GM12874 (cell line): Measurements from ENCODE around the gene WRNIP1.

Experiments used
- TF ChIP-seq, protein P1 (sequence below): IDR thresholded peaks from 2 replicates; pipeline ENCODE4 v1.5.1; 2011; ENCODE audit warnings: low read depth, mild to moderate bottlenecking, control low read depth, low read length, moderate library complexity; ENCODE audit not compliant: insufficient read depth

Gene WRNIP1

GRCh38 chr6:2806644-2807043 lies 41.5 kb downstream of the WRNIP1 start:
- TF ChIP-seq, protein P1, sequence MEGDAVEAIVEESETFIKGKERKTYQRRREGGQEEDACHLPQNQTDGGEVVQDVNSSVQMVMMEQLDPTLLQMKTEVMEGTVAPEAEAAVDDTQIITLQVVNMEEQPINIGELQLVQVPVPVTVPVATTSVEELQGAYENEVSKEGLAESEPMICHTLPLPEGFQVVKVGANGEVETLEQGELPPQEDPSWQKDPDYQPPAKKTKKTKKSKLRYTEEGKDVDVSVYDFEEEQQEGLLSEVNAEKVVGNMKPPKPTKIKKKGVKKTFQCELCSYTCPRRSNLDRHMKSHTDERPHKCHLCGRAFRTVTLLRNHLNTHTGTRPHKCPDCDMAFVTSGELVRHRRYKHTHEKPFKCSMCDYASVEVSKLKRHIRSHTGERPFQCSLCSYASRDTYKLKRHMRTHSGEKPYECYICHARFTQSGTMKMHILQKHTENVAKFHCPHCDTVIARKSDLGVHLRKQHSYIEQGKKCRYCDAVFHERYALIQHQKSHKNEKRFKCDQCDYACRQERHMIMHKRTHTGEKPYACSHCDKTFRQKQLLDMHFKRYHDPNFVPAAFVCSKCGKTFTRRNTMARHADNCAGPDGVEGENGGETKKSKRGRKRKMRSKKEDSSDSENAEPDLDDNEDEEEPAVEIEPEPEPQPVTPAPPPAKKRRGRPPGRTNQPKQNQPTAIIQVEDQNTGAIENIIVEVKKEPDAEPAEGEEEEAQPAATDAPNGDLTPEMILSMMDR = no peak

DNA sequence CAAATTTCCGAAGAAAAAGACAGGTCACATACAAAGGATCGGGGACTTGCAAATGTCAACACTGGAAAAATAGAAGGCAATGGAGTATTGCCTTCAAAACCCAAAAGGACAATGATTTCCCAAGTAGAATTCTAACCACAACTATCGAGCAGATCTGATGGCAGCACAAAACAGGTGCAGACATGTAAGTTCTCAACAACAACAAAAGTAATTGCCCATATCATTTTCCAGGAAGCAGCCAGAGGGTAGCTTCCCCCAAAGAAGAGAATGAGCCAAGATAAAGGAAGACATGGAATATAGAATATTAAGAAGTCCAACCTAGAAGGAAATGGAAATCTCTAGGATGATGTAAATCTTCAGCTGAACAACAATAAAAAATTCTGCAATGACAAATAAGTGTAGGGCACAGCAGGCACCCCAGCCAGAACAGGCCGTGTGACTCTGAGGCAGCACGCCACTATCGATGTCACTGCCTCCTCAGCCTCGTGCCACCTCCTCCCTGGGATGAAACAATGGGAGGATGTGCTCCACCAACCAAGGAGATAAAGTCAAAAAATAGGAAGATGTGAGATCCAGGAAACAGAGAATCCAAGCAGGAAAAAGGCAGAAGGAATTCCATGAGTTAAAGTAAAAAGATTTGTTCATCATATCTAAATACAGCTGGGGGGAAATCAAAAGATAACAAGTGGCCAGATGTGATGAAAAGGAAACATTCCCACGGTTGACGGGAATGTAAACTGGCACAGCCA lies 42.3 kb downstream of the WRNIP1 start:
- TF ChIP-seq, protein P1 = no peak

DNA sequence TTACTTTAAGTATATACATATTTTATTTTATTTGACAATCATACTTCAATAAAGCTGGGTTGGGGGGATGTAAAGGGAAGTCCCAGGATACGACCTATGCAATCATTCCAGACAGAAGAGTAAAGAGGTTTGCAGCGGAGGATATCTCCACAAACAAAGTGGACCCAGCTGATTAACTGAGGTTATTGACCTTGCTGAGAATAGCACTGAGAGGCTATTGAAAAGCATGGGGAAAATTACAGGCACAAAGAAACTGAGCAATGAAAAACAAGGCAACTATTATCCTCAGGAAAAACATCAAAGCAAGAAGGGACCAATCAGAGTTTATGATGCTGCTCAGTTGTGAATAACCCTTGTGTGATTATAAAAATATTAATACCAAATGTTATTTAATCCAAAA lies 43.8 kb downstream of the WRNIP1 start:
- TF ChIP-seq, protein P1 = no peak

GRCh38 chr6:2810092-2810671 lies 45.0 kb downstream of the WRNIP1 start:
- TF ChIP-seq, protein P1 = no peak

GRCh38 chr6:2812695-2813094 lies 47.5 kb downstream of the WRNIP1 start:
- TF ChIP-seq, protein P1 = no peak

GRCh38 chr6:2816158-2816557 lies 51.0 kb downstream of the WRNIP1 start:
- TF ChIP-seq, protein P1 = no peak

DNA sequence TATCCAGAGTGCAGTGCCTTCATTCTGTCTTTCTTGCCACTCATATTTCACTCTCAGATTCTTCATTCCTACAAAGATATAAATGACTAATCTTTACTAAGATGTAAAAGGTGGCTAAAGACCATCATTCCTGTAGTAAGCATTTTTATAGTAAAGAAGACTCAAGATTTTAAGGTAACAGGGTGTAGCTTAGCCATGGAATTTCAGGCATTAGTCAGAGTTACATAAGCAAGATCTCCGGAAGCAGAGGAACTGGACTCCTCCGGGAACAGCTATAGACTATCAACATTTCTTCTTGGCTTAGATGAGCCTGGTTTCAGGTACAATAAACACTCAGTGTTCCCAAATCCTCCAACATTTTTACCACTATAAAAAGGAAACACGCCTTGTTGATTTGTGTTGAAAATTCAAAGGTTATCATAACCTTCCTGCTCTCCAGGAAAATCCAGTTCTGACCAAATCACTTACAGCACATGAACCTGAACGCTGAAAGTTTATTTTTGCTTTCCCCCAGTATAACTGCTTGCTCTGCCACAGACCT lies 52.8 kb downstream of the WRNIP1 start:
- TF ChIP-seq, protein P1 = no peak
